GM04503 (cell line): ENCODE results near the gene CACNB2.

Experiments
- DNase-seq: peaks from one replicate; pipeline ENCODE4 v3.0.0-alpha.2; 2012; ENCODE audit warnings: low read depth

The CACNB2 gene

DNA sequence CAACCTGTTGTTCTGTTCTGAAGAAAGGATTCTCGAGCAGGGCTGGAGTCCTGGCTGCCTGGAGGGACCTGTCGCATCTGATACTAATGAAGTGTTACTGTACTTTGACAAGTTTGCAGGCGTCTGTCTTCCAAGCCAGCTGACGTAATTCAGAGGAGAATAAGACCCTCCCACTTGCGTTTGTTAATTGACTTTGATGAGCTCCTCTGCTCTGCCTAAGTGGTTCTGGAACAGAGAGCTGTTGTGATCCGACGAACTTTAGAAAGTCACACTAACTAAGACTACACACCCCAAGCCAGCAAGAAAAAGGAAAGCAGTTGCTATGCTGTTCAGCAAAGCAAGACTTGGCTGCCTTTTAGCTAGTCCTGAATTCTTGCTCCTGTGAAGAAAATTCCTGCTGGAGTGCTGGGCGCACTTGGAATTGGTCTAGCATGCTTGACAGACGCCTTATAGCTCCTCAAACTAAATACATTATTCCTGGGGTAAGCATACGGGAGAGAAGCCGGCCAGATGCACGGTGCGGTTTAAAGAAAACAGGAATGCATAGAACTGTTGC is 200.3 kb downstream of the CACNB2 start:
- DNase-seq: no peak

DNA sequence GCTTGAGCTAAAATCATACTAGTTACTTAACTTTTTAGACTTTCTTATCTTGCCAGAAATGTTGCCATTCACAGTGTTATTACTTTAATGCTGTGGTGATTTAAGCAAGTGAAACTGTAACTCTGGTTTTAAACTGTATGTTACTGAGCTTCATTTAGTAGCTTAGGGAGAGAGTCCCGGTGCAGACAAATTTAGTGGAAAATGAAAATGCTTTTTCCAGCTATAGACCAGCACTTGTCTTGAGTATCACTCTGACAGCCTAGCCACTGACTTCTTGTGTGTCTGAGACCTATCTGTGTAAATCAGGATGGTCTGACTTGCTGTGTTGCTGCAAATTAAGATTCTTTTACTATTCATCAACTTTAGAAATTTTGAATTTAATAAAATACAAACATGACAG is 200.8 kb downstream of the CACNB2 start:
- no peak for DNase-seq

- no peak for DNase-seq
These were observed 203.3 kb downstream of the CACNB2 start for GRCh38 chr10:18343573-18343972.

DNA sequence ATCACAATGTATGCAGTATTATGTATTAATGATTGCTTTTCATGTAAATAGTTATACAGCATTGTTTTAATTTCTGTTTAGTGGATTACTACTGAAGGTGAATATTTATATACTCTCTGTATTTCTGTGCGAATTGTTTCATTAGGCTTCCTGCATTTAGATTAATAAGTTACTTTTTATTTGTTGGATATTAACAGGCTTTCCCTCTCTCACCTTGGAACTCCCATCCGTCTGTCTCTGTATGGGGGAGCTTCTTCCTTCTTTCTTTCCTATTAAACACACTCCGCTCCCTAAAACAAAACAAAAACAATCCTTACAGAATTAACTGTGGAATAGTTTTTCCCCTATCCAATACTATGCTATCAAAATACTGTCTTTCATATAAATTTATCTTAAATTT is 205.1 kb downstream of the CACNB2 start:
- DNase-seq: no peak

- DNase-seq: no peak
These were observed 210.1 kb downstream of the CACNB2 start for GRCh38 chr10:18350340-18350739.

- DNase-seq: no peak
These were observed 211.2 kb downstream of the CACNB2 start for GRCh38 chr10:18351421-18351820.

DNA sequence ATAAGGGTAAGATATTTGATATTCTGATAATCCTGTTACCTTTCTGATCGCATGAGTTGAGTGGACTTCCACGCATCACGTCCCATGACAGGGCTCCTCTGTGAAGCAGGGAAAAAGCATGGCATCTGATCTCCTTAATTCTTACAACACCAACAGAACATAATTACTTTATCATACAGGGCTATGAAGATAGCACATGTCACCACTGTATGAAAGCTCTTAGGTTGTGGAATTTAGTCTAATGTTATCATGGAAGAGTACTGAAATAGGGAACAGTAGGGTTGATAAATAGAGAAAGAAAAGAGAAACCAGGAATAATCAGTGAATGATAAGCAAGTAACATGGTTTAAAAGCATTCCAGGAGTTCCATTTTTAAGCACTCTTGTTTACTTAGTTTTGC is 212.0 kb downstream of the CACNB2 start:
- no peak for DNase-seq

DNA sequence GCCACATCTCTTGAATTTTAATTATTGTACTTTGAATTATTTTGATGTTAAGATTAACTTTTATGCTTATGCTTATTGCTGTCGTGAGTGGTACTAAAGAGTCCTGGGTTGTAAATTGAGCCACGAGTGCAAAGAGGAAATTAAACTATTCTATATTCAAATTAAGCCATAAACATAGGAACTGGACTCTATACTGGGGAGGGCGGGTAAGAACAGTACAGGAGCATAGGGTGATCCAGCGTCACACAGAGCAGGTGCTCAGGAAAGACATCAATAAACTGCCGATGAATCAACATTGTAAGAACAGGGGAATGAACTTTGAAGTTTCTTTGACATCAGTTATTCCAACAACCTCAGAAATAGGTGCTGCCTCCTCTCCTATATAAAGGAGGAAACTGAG is 219.6 kb downstream of the CACNB2 start:
- no peak for DNase-seq

GRCh38 chr10:18362892-18363291 is 222.7 kb downstream of the CACNB2 start:
- no peak for DNase-seq

DNA sequence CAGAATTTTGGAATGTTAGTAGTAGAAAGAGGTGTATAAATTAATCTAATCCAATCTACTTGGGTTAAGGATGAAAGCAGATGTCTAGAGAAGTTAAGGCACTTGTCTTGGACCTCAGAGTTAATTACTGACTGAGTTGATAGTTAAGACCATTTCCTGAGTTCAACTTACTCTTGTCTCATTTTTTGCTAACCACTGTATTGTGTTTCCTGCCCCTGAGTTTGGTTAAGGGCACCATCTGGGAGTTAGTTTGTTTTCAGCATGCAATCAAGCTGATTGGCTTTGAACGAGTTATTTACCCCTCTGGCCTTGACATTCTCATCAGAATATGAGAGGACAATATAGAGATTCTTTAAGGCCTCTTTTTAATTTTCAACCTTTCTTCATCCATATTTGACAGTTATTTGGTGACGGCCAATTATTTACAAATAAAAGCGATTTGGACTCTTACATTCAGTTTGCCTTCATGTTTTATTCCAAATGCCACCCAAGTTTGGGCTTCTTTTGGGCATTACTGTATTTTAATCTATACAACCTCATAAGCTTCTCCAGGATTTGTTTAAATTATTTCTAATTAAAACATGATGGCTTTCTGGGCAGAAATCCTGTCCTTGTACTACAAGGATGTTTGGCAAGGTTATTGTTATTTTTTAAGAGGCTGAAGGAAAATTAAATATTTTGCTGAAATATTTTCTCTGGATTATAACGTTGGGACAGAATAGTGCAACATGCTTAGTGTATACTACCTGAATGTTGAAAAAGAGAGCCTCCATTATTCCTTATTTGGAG is 225.0 kb downstream of the CACNB2 start:
- no peak for DNase-seq

DNA sequence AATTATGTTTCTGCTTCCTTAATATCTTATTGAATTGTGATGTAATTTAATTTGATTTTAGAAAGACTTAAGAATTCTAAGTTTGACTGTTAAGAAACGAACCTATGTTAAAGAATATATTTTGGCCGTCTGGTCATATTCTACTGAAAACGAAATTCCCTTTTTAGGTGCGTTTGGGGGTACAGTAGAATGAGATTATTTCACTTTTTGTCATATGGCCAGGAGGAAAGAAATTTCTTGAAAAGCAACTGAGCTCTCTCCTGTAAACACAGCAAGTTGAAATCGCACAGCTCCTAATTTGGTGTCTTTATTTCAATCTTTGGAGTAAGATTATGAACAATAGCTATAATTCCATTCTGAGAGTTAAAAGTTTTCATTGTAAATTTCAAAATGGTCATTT is 227.6 kb downstream of the CACNB2 start:
- no peak for DNase-seq

DNA sequence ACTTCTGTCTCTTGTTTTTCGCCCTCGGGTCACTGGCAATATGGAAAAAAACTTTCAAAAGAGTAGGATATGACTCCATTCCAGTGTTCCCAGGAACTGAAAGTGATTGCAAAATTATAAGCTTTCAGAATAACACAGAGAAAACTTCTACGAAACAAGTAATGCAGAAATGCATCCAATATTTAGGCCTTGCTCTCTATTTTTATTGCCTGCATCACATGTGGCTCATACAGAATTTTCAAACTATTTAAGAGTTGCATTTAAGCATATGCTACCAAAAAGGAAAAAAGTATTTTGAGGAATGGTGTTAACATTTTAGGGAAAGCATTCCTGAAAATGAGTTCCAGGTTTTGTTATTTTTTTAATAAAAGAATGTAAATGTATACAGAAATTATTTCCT is 228.0 kb downstream of the CACNB2 start:
- no peak for DNase-seq

- no peak for DNase-seq
These were observed 228.5 kb downstream of the CACNB2 start for GRCh38 chr10:18368682-18369081.

GRCh38 chr10:18369859-18370473 is 229.7 kb downstream of the CACNB2 start:
- DNase-seq: no peak

- DNase-seq: no peak
These were observed 236.4 kb downstream of the CACNB2 start for GRCh38 chr10:18376650-18377049.

- DNase-seq: no peak
These were observed 237.7 kb downstream of the CACNB2 start for GRCh38 chr10:18377898-18378297.

DNA sequence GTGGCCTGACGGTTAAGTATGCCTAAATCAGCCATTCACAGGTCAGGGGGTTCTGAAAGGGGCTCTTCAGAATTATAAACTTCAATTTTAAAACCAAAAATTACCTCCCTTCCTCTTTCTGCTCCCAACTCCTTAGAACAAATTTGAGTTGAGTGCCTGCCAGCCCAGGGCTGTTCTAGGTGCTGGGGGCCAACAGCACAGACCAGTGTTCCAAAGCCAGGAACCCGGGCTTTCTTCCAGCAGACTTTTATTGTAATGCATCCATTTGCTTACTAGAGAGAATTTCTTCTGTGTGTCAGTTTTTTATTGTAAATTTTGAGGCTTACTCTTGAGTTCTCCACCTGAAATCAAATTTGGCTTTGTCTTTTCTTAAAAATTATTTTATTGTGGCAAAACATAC is 238.5 kb downstream of the CACNB2 start:
- DNase-seq: no peak

- DNase-seq: no peak
These were observed 241.5 kb downstream of the CACNB2 start for GRCh38 chr10:18381679-18382078.

DNA sequence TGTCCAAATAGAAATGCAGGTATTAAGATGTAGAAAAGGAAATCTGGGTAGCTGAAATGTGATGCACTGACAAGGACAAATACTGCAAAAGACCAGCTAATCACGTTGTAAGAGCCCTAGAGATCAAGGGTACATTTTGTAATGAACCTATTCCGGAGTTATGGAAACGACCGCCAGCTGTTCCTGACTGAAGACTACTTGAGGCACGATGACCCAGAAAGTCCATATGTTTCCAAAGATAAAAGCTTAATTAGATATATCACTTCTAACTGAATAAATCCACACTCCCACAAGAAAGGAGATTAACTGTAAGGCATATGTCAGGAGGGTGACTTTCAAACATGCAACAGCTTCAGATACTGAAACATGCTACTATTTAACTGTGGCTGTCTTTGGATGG is 257.7 kb downstream of the CACNB2 start:
- no peak for DNase-seq

DNA sequence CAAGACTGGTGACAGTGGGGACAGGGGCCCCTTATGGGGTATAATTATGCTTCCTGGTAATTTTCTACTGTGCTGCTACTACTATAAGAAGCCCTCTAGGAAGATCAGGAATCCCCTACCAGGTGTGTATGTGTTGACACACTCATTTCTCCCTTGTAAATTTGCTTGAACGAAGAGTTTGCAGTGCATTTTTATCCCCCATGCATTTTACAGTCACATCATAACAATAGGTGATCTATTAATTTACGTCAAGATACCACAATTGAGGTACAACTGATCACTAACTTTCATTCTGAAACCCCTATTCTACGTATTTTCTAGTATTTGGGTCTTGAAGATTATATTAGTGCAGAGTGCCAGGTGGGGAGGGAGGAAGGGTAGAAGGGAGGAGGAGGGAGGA is 258.9 kb downstream of the CACNB2 start:
- no peak for DNase-seq

DNA sequence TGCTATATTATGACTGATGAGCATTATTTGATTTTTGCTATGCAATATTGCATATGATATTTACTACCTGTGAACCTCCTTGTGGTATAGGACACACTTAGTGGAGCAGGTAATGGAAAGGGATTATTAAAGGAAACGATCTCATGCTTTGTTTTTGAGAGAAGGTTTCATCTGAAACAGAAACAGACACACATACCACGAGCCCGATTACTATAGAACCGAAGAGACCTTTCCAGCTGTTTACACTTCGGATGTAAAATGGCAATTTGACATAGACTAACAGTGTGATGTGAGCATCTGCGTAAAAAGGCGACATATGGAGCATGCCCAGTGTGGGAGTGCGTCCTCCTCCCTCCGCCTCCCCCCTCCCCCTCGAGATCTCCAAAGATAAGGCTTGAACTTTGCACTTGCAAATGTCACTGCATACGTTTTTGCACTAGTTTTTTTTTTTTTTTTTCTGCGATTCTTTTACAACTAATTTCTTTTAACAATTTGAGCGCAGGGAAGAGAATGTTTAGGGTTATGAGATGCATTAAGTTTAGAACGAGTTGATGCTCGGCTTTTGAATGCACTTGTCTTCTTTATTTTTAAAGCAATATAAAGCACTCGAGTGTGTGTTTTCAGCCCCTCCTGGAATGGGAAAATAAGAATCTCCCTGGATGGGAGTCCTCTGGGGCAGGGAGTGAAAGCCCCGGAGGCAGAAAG is 260.1 kb downstream of the CACNB2 start:
- no peak for DNase-seq

- no peak for DNase-seq
These were observed 260.7 kb downstream of the CACNB2 start for GRCh38 chr10:18400906-18401245.
